Measurements from ENCODE around the gene PPM1K.

The PPM1K gene

GRCh38 chr4:88297212-88297516 lies 12.8 kb upstream of the PPM1K start:
- Histone ChIP-seq H3K27ac (replicated peaks) (no peak overlapping the region), H3K27me3 (ENCODE audit: insufficient read depth, poor library complexity, severe bottlenecking) (no peaks in the 10 kb centered on the region), H3K4me3 (replicated peaks; ENCODE audit: insufficient read depth, low read length) (no peak overlapping the region)
- no peak for TF ChIP-seq CTCF (IDR thresholded peaks at IDR 0.05; ENCODE audit: insufficient read depth, low read length)
- TF ChIP-seq GABPA (IDR thresholded peaks at IDR 0.05; ENCODE audit: low read depth) = no peak
- TF ChIP-seq REST (IDR thresholded peaks at IDR 0.05; ENCODE audit: insufficient replicate concordance, low read depth) = no peak
- no peak for TF ChIP-seq POLR2AphosphoS5 (IDR thresholded peaks at IDR 0.05; ENCODE audit: low read depth)
- TF ChIP-seq SPI1 (IDR thresholded peaks at IDR 0.05; ENCODE audit: borderline replicate concordance, low read depth) = no peak
- no peak for DNase-seq (ENCODE audit: low read depth in 1 of 2, low spot score in 1 of 2)

- no peak for TF ChIP-seq GABPA (IDR thresholded peaks at IDR 0.05; ENCODE audit: low read depth)
Observed at GRCh38 chr4:88296413-88297211, 12.3 kb upstream of the PPM1K start.

GRCh38 chr4:88295656-88296055 lies 11.3 kb upstream of the PPM1K start:
- no peak for DNase-seq (ENCODE audit: low read depth in 1 of 2, low spot score in 1 of 2)
- no peak for TF ChIP-seq GABPA (IDR thresholded peaks at IDR 0.05; ENCODE audit: low read depth)
- no peak for TF ChIP-seq POLR2AphosphoS5 (IDR thresholded peaks at IDR 0.05; ENCODE audit: low read depth)
- no peak for TF ChIP-seq CTCF (IDR thresholded peaks at IDR 0.05; ENCODE audit: insufficient read depth, low read length)
- no peak for TF ChIP-seq SPI1 (IDR thresholded peaks at IDR 0.05; ENCODE audit: borderline replicate concordance, low read depth)
- no peak for TF ChIP-seq REST (IDR thresholded peaks at IDR 0.05; ENCODE audit: insufficient replicate concordance, low read depth)
- H3K27me3 ChIP-seq (ENCODE audit: insufficient read depth, poor library complexity, severe bottlenecking) = no peaks in the 10 kb centered on the region

More at GRCh38 chr4:88296413-88297211, 12.3 kb upstream of the PPM1K start:
- DNase-seq (ENCODE audit: low read depth in 1 of 2, low spot score in 1 of 2) = no peak
- Histone ChIP-seq H3K27ac (replicated peaks) (no peak overlapping the region), H3K4me3 (replicated peaks; ENCODE audit: insufficient read depth, low read length) (no peak overlapping the region), H3K27me3 (ENCODE audit: insufficient read depth, poor library complexity, severe bottlenecking) (no peaks in the 10 kb centered on the region)

GRCh38 chr4:88291003-88291402 lies 6.6 kb upstream of the PPM1K start:
- TF ChIP-seq REST (IDR thresholded peaks at IDR 0.05; ENCODE audit: insufficient replicate concordance, low read depth) (no peak), GABPA (IDR thresholded peaks at IDR 0.05; ENCODE audit: low read depth) (no peak), CTCF (IDR thresholded peaks at IDR 0.05; ENCODE audit: insufficient read depth, low read length) (no peak), SPI1 (IDR thresholded peaks at IDR 0.05; ENCODE audit: borderline replicate concordance, low read depth) (no peak), POLR2AphosphoS5 (IDR thresholded peaks at IDR 0.05; ENCODE audit: low read depth) (no peak)
- H3K4me3 ChIP-seq (replicated peaks; ENCODE audit: insufficient read depth, low read length) = no peak overlapping the region
- no peaks in the 10 kb centered on the region for H3K27me3 ChIP-seq (ENCODE audit: insufficient read depth, poor library complexity, severe bottlenecking)
- DNase-seq (ENCODE audit: low read depth in 1 of 2, low spot score in 1 of 2) = no peak
- no peak overlapping the region for H3K27ac ChIP-seq (replicated peaks)

More at GRCh38 chr4:88295656-88296055, 11.3 kb upstream of the PPM1K start:
- Histone ChIP-seq H3K27ac (replicated peaks) (no peak overlapping the region), H3K4me3 (replicated peaks; ENCODE audit: insufficient read depth, low read length) (no peak overlapping the region)
